RWPE1 (cell line): Measurements from ENCODE around the gene RTN4.

Experiments
- CTCF ChIA-PET: fragments of 350-600 bp; sonication (Branson Sonifier 250); formaldehyde crosslinking; extraction: SDS; loops from one replicate; lab custom pipeline; 2021; lab: Yijun Ruan, JAX
- POLR2A ChIA-PET: fragments of 400-600 bp; formaldehyde crosslinking; extraction: SDS; loops from one replicate; lab custom pipeline; 2020; ENCODE audit warnings: antibody characterized with exemption; ENCODE audit not compliant: low non-redundant PET; lab: Yijun Ruan, JAX
- DNase-seq: peaks from one replicate; pipeline ENCODE4 v3.0.0; 2012; ENCODE audit warnings: low spot score
- H3K27ac ChIP-seq: fragments of 450-650 bp; 2 replicates; pipeline ENCODE4 v1.5.1; 2017
- CTCF ChIP-seq: fragments of 450-650 bp; conservative IDR thresholded peaks from 2 replicates; pipeline ENCODE4 v1.5.1; 2017; ENCODE audit warnings: low read depth, mild to moderate bottlenecking

RTN4 gene

DNA sequence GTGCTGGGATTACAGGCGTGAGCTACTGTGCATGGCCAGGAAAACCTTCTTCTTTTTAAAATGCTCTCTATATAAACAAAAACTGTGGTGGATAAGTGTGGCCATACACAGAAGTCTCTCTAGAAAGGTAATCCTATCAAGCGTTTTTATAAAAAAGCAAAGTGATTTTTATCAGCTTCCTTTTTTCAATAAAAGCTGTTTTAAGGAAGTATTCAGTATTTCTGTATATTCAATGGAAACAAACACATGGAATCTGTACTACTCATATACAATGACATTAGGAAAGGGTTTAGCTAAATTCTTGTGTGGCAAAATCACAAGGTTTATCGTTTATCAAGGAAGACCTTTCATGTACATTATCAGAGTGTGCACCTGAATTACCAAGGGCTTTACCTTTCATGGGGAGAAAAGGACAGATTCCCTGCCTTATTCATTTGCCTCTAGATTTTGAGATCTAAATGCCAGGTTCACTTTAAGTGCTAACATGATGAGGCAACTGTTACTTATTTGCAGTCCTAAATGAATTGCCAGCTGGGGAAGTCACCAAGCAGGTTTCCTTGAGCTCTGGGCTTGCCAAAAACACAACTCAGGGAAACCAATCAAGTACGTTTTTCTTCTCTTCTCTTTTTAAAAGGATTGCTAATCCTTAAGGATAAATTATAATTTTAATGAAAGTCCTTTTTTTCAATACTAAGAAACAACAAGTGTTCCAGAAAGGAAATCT is 70.8 kb downstream of the RTN4 start:
- H3K27ac ChIP-seq: no peak overlapping the region
- no peak for TF ChIP-seq CTCF
- ChIA-PET POLR2A (interaction anchor here (0.7 kb wide), 1 partner anchor 69 kb away, joined by 3 read pairs; no protein-coding TSS in a partner anchor), CTCF (no interaction called here)
- no peak for DNase-seq

DNA sequence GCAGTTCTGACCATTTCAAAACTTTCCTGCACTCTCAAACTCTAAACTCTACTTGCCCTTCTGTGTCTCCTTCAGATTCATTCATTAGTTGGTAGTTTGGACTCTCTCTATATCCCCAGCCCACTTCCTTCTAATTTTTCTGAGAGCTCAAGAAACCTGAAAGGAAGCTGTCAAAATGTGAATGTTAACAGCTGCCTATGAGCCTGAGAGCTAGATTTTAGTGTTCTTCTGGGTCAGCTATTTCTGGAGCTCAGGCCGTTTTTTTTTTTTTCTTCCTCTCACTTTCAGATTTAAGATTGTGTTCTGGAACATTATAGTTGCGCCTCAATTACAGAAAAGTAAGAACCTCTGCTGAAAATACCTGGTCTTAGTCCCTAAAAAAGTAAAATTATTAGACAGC is 73.1 kb downstream of the RTN4 start:
- POLR2A ChIA-PET: no interaction called here
- no peak for DNase-seq
- no peak for TF ChIP-seq CTCF
- CTCF ChIA-PET: interaction anchor here (0.7 kb wide), 1 partner anchor 12 kb away, joined by 4 read pairs; no protein-coding TSS in a partner anchor
- no peak overlapping the region for H3K27ac ChIP-seq

DNA sequence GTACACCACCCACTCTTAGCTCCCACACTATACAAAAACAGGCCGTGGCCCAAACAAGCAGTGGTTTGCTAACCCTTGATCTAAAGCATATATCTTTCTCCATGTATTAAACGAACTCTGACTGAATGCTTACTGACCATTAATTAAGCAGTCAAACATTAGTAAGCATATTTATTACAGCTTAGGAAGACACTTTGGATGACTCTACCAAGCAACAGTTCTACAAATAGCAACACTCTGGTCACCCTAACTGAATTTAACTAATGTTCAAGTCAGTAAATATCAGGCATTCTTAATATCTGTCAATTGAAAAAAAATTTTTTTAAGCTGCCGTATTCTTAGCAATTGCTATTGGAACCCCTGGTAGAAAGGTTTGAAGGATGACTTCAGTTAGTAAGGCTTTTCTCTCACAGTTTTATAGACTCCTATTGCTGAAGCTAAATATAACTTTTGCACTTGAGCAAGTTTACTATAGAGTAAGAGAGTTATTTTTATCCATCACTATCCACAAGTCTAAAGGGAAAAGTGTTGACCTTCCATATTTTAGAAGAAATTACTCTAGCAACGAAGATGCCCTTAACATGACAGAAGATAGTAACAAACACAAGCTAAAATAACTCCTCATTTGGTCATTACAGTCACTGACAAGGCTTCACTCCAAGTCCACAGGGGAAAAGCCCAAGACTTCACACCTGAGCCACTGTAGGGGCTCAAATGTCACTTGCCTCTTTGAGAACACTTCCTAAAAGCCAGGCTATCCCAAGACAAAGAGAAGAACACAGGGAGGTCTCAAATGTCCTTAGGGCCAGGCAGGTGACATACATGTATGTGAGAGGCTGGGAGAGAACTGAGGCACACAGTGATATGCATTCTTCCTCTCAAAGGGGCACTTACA is 74.4 kb downstream of the RTN4 start:
- no peak for DNase-seq
- CTCF ChIA-PET: interaction anchor here (0.5 to 0.6 kb wide), 2 partner anchors 80 to 1839 kb away, joined by 4 read pairs; no protein-coding TSS in a partner anchor
- no peak overlapping the region for H3K27ac ChIP-seq

GRCh38 chr2:54975175-54975574 is 75.1 kb downstream of the RTN4 start:
- CTCF ChIA-PET: interaction anchor here (0.6 to 0.8 kb wide), 2 partner anchors 73 to 80 kb away, joined by 3 to 4 read pairs; no protein-coding TSS in a partner anchor
- H3K27ac ChIP-seq: no peak overlapping the region
- TF ChIP-seq CTCF: no peak
- POLR2A ChIA-PET: no interaction called here
- DNase-seq: no peak

More for the DNA sequence above, 74.4 kb downstream of the RTN4 start:
- no peak for TF ChIP-seq CTCF
- POLR2A ChIA-PET: no interaction called here

DNA sequence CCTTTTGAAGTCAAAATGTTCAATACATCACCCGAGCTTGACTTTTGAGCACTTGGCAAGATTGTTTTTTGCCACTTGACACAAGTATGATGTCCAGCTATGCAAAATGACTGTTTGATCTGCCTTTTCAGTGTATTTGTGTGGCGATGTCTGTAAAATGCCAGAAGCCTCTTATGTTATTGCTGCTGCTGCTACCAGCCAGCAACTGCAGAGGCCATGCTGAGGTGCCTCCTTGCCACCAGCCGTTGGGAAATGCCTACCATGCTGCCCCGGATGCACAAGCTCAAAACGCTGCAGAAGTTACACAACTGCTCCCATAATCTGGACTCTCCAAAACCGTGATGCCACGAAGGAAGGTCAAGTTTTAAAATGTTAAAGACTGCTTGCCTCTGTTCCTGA is 80.3 kb downstream of the RTN4 start:
- TF ChIP-seq CTCF: no peak
- H3K27ac ChIP-seq: no peak overlapping the region
- no peak for DNase-seq
- ChIA-PET CTCF (no interaction called here), POLR2A (no interaction called here)

- ChIA-PET CTCF (no interaction called here), POLR2A (no interaction called here)
- TF ChIP-seq CTCF: no peak
- DNase-seq: no peak
- H3K27ac ChIP-seq: no peak overlapping the region
Measured at GRCh38 chr2:54969295-54969939, 80.8 kb downstream of the RTN4 start.
